Astrocyte (in vitro differentiated cells and primary cell): ENCODE results near the gene CTBP2. TPM values are rescaled to one million over a fixed set of nuclear protein-coding genes. Genes with fewer than 3 reads are reported as not detected.
A peak's percentile ranks its signal among the peaks of the same experiment; 100 is the strongest.

Experiments
- DNase-seq: peaks from one replicate; pipeline ENCODE4 v3.0.0-alpha.2; 2010; ENCODE audit warnings: low read depth
- FAIRE-seq: peaks from 2 replicates; lab custom pipeline; 2011; peaks lifted over from hg19 to GRCh38; lab: Jason Lieb, UNC
- H2AFZ ChIP-seq: 2 replicates; pipeline ENCODE4 v1.6.0; 2012; ENCODE audit warnings: low read depth, low read length, inconsistent platforms
- H3K27ac ChIP-seq: 2 replicates; pipeline ENCODE4 v1.5.1; 2011; ENCODE audit warnings: low read depth, low read length, inconsistent platforms
- H3K27me3 ChIP-seq: 2 replicates; pipeline ENCODE4 v1.6.0; 2011; ENCODE audit warnings: low read length, inconsistent platforms; ENCODE audit not compliant: insufficient read depth
- H3K36me3 ChIP-seq: 2 replicates; pipeline ENCODE4 v1.5.1; 2011; ENCODE audit warnings: low read length, inconsistent platforms; ENCODE audit not compliant: insufficient read depth
- H3K4me1 ChIP-seq: 2 replicates; pipeline ENCODE4 v1.5.1; 2011; ENCODE audit warnings: low read length, inconsistent platforms; ENCODE audit not compliant: insufficient read depth
- H3K4me2 ChIP-seq: 2 replicates; pipeline ENCODE4 v1.6.0; 2012; ENCODE audit warnings: low read length, inconsistent platforms
- H3K4me3 ChIP-seq: 2 replicates; pipeline ENCODE4 v1.5.1; 2011; ENCODE audit warnings: low read depth, mild to moderate bottlenecking, low read length, inconsistent platforms; ENCODE audit not compliant: insufficient read depth
- H3K79me2 ChIP-seq: 2 replicates; pipeline ENCODE4 v1.6.0; 2012; ENCODE audit warnings: mild to moderate bottlenecking, low read length, inconsistent platforms; ENCODE audit not compliant: insufficient read depth
- H3K9ac ChIP-seq: 2 replicates; pipeline ENCODE4 v1.6.0; 2012; ENCODE audit warnings: mild to moderate bottlenecking, low read length, inconsistent platforms
- H3K9me3 ChIP-seq: 2 replicates; pipeline ENCODE4 v1.5.1; 2012; ENCODE audit warnings: low read depth, mild to moderate bottlenecking, low read length, inconsistent platforms; ENCODE audit not compliant: insufficient read depth
- H4K20me1 ChIP-seq: 2 replicates; pipeline ENCODE4 v1.6.0; 2012; ENCODE audit warnings: low read length, inconsistent platforms; ENCODE audit not compliant: insufficient read depth
- H3K27ac Mint-ChIP-seq: one replicate; pipeline ENCODE4 v1.8.0; 2021; ENCODE audit warnings: mild to moderate bottlenecking, mixed read lengths; ENCODE audit not compliant: unreplicated experiment
- H3K27me3 Mint-ChIP-seq: one replicate; pipeline ENCODE4 v1.8.0; 2021; ENCODE audit warnings: low read depth, mixed read lengths; ENCODE audit not compliant: unreplicated experiment
- H3K36me3 Mint-ChIP-seq: one replicate; pipeline ENCODE4 v1.8.0; 2021; ENCODE audit warnings: low read depth, mixed read lengths; ENCODE audit not compliant: unreplicated experiment
- H3K4me1 Mint-ChIP-seq: one replicate; pipeline ENCODE4 v1.8.0; 2021; ENCODE audit warnings: low read depth, mixed read lengths; ENCODE audit not compliant: unreplicated experiment
- H3K4me3 Mint-ChIP-seq: one replicate; pipeline ENCODE4 v1.8.0; 2021; ENCODE audit warnings: mild to moderate bottlenecking, moderate library complexity, mixed read lengths; ENCODE audit not compliant: unreplicated experiment
- H3K9me3 Mint-ChIP-seq: one replicate; pipeline ENCODE4 v1.8.0; 2021; ENCODE audit warnings: mild to moderate bottlenecking, mixed read lengths; ENCODE audit not compliant: unreplicated experiment
- EZH2 ChIP-seq: IDR thresholded peaks from 2 replicates; pipeline ENCODE4 v1.6.1; 2012; ENCODE audit warnings: mild to moderate bottlenecking, low read length, inconsistent platforms; ENCODE audit not compliant: insufficient read depth
- total RNA-seq: library from RNA; stranded (reverse); gene quantifications from 2 replicates; pipeline ENCODE4 v1.2.1, GENCODE V29; 2021
- TF ChIP-seq, protein P1 (sequence below): IDR thresholded peaks from 2 replicates; pipeline ENCODE4 v1.5.1; 2011; ENCODE audit warnings: low read depth, mild to moderate bottlenecking, inconsistent platforms, low read length, moderate library complexity; ENCODE audit not compliant: insufficient read depth

CTBP2 gene
- total RNA-seq, 1 donor from 2014 or later = 109 TPM

GRCh38 chr10:125017547-125018298 is 142.6 kb downstream of the CTBP2 start:
- Histone ChIP-seq H3K4me1 (no peaks in the 10 kb centered on the region), H3K4me3 (no peak overlapping the region), H3K27ac (no peak overlapping the region), H3K4me2 (no peak overlapping the region), H3K9me3 (no peaks in the 10 kb centered on the region), H3K79me2 (peaks cover 93% of the 10 kb centered on the region), H3K27me3 (no peaks in the 10 kb centered on the region), H3K36me3 (no peaks in the 10 kb centered on the region), H3K9ac (no peak overlapping the region), H4K20me1 (peaks cover 100% of the 10 kb centered on the region), H2AFZ (no peak overlapping the region)
- no peak for FAIRE-seq
- H3K36me3 Mint-ChIP-seq = peaks cover 28% of the 10 kb centered on the region
- no peaks in the 10 kb centered on the region for H3K27me3 Mint-ChIP-seq
- H3K9me3 Mint-ChIP-seq = peaks cover 1% of the 10 kb centered on the region
- DNase-seq = no peak
- no peaks in the 10 kb centered on the region for H3K4me1 Mint-ChIP-seq
- H3K27ac Mint-ChIP-seq = no peak overlapping the region
- H3K4me3 Mint-ChIP-seq = no peak overlapping the region
- TF ChIP-seq, protein P1, sequence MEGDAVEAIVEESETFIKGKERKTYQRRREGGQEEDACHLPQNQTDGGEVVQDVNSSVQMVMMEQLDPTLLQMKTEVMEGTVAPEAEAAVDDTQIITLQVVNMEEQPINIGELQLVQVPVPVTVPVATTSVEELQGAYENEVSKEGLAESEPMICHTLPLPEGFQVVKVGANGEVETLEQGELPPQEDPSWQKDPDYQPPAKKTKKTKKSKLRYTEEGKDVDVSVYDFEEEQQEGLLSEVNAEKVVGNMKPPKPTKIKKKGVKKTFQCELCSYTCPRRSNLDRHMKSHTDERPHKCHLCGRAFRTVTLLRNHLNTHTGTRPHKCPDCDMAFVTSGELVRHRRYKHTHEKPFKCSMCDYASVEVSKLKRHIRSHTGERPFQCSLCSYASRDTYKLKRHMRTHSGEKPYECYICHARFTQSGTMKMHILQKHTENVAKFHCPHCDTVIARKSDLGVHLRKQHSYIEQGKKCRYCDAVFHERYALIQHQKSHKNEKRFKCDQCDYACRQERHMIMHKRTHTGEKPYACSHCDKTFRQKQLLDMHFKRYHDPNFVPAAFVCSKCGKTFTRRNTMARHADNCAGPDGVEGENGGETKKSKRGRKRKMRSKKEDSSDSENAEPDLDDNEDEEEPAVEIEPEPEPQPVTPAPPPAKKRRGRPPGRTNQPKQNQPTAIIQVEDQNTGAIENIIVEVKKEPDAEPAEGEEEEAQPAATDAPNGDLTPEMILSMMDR = no peak
- no peak for TF ChIP-seq EZH2

GRCh38 chr10:125016611-125017202 is 143.7 kb downstream of the CTBP2 start:
- no peak for TF ChIP-seq EZH2
- TF ChIP-seq, protein P1 = no peak
- H3K4me3 Mint-ChIP-seq = peak overlapping the region; percentile 50
- H4K20me1 ChIP-seq = peaks cover 100% of the 10 kb centered on the region
- no peak overlapping the region for H2AFZ ChIP-seq
- no peak for DNase-seq
- H3K4me2 ChIP-seq = no peak overlapping the region
- H3K36me3 Mint-ChIP-seq = peaks cover 27% of the 10 kb centered on the region
- H3K36me3 ChIP-seq = no peaks in the 10 kb centered on the region
- H3K4me1 Mint-ChIP-seq = peaks cover 3% of the 10 kb centered on the region
- peak overlapping the region; percentile 3 for H3K27ac Mint-ChIP-seq
- H3K27me3 Mint-ChIP-seq = no peaks in the 10 kb centered on the region
- H3K9me3 Mint-ChIP-seq = no peaks in the 10 kb centered on the region
- H3K79me2 ChIP-seq = peaks cover 92% of the 10 kb centered on the region
- no peaks in the 10 kb centered on the region for H3K27me3 ChIP-seq
- H3K27ac ChIP-seq = no peak overlapping the region
- no peak overlapping the region for H3K9ac ChIP-seq
- H3K9me3 ChIP-seq = no peaks in the 10 kb centered on the region
- no peak overlapping the region for H3K4me3 ChIP-seq
- FAIRE-seq = no peak
- H3K4me1 ChIP-seq = no peaks in the 10 kb centered on the region

GRCh38 chr10:125016123-125016522 is 144.2 kb downstream of the CTBP2 start:
- Mint-ChIP-seq H3K27ac (no peak overlapping the region), H3K4me3 (no peak overlapping the region), H3K4me1 (peaks cover 3% of the 10 kb centered on the region), H3K9me3 (no peaks in the 10 kb centered on the region), H3K36me3 (peaks cover 24% of the 10 kb centered on the region), H3K27me3 (no peaks in the 10 kb centered on the region)
- no peak for DNase-seq
- Histone ChIP-seq H3K4me1 (no peaks in the 10 kb centered on the region), H3K4me3 (no peak overlapping the region), H3K79me2 (peaks cover 91% of the 10 kb centered on the region), H3K36me3 (no peaks in the 10 kb centered on the region), H3K9me3 (no peaks in the 10 kb centered on the region), H4K20me1 (peaks cover 100% of the 10 kb centered on the region), H3K4me2 (no peak overlapping the region), H3K27me3 (no peaks in the 10 kb centered on the region), H2AFZ (no peak overlapping the region), H3K27ac (no peak overlapping the region), H3K9ac (no peak overlapping the region)
- no peak for FAIRE-seq
- no peak for TF ChIP-seq EZH2
- TF ChIP-seq, protein P1 = no peak
